PC-9 (cell line): Measurements from ENCODE around the gene CEBPB. TPM values are rescaled to one million over a fixed set of nuclear protein-coding genes. Genes with fewer than 3 reads are reported as not detected.

Experiments
- BruUV-seq: library from RNA; stranded (reverse); fragments of 400-500 nt; replicated peaks from 2 replicates; lab custom pipeline; 2021; lab: Mats Ljungman, UMichigan
- CTCF ChIA-PET: fragments of 300-600 bp; sonication (Branson Sonifier 250); formaldehyde crosslinking; loops from one replicate; lab custom pipeline; 2022; ENCODE audit warnings: antibody characterized with exemption; lab: Charles Lee
- POLR2A ChIA-PET: fragments of 300-600 bp; sonication (Branson Sonifier 250); formaldehyde crosslinking; loops from one replicate; lab custom pipeline; 2022; ENCODE audit warnings: antibody characterized with exemption; ENCODE audit not compliant: unreplicated experiment; lab: Charles Lee
- DNase-seq, 2 experiments: peaks; one replicate each; pipeline versions ENCODE4 v3.0.0 to v3.0.0-alpha.2; 2015 to 2022; ENCODE audit warnings: mixed read lengths in 1 of 2
- H2AFZ ChIP-seq: fragments of 200-600 bp; sonication (generic); 2 replicates; pipeline ENCODE4 v1.8.1; 2017; ENCODE audit warnings: antibody characterized with exemption
- H3F3A ChIP-seq: fragments of 200-600 bp; sonication (generic); 2 replicates; pipeline ENCODE4 v1.8.1; 2017; ENCODE audit warnings: antibody characterized with exemption, mild to moderate bottlenecking, low read depth; ENCODE audit not compliant: insufficient read depth
- H3K27ac ChIP-seq: fragments of 200-600 bp; sonication (generic); 2 replicates; pipeline ENCODE4 v1.6.1; 2016; ENCODE audit warnings: mixed run types
- H3K27me3 ChIP-seq: fragments of 200-600 bp; sonication (generic); 2 replicates; pipeline ENCODE4 v1.6.1; 2016; ENCODE audit warnings: low read depth, mixed run types; ENCODE audit not compliant: insufficient read depth
- H3K36me3 ChIP-seq: fragments of 200-600 bp; sonication (generic); 2 replicates; pipeline ENCODE4 v1.6.1; 2016; ENCODE audit warnings: low read depth, mixed run types
- H3K4me1 ChIP-seq: fragments of 200-600 bp; sonication (generic); replicated peaks from 2 replicates; pipeline ENCODE4 v1.6.1; 2016; ENCODE audit warnings: mixed run types; ENCODE audit not compliant: insufficient read depth
- H3K4me2 ChIP-seq: fragments of 200-600 bp; sonication (generic); 2 replicates; pipeline ENCODE4 v1.6.1; 2017; ENCODE audit warnings: mixed run types
- H3K4me3 ChIP-seq: fragments of 200-600 bp; sonication (generic); 2 replicates; pipeline ENCODE4 v1.6.1; 2016; ENCODE audit warnings: mixed run types
- H3K79me2 ChIP-seq: fragments of 200-600 bp; sonication (generic); 2 replicates; pipeline ENCODE4 v1.6.1; 2017; ENCODE audit warnings: low read depth, mixed run types
- H3K9me2 ChIP-seq: fragments of 200-600 bp; sonication (generic); 2 replicates; pipeline ENCODE4 v1.8.1; 2017; ENCODE audit warnings: mild to moderate bottlenecking; ENCODE audit not compliant: insufficient read depth
- H3K9me3 ChIP-seq: fragments of 200-600 bp; sonication (generic); 2 replicates; pipeline ENCODE4 v1.8.1; 2016; ENCODE audit warnings: low read depth; ENCODE audit not compliant: insufficient read depth
- H4K20me1 ChIP-seq: fragments of 200-600 bp; sonication (generic); 2 replicates; pipeline ENCODE4 v1.8.1; 2017; ENCODE audit not compliant: insufficient read depth
- CTCF ChIP-seq: fragments of 200-600 bp; sonication (generic); conservative IDR thresholded peaks from 2 replicates; pipeline ENCODE4 v1.6.1; 2017; ENCODE audit warnings: mixed run types, antibody characterized with exemption, mild to moderate bottlenecking, moderate library complexity
- EZH2 ChIP-seq: fragments of 200-600 bp; sonication (generic); IDR thresholded peaks from 2 replicates; pipeline ENCODE4 v1.8.0; 2017; ENCODE audit warnings: antibody characterized with exemption, low read depth
- intact Hi-C: fragments of 100-400 bp; cut with micrococcal nuclease; formaldehyde crosslinking; loops from one replicate; pipeline ENCODE4 v1.10.0; 2022; ENCODE audit not compliant: unreplicated experiment
- total RNA-seq: library from RNA; stranded (reverse); gene quantifications from 2 replicates; pipeline ENCODE4 v1.2.3, GENCODE V29; 2021

CEBPB gene
- total RNA-seq, 1 experiment from 2014 or later = 112 TPM

GRCh38 chr20:50181344-50181743 is 9.3 kb upstream of the CEBPB start:
- H3K4me2 ChIP-seq = no peak overlapping the region
- CTCF ChIA-PET = no interaction called here
- peaks cover 3% of the 10 kb centered on the region; the same call in 1 of the 2 replicates for H3F3A ChIP-seq
- no peak overlapping the region for H3K4me3 ChIP-seq
- H2AFZ ChIP-seq = no peak overlapping the region
- H3K79me2 ChIP-seq = no peaks in the 10 kb centered on the region
- BruUV-seq = no TSS peak
- H3K4me1 ChIP-seq = no peaks in the 10 kb centered on the region; the same call in 1 of the 2 replicates
- no peaks in the 10 kb centered on the region for H3K36me3 ChIP-seq
- H3K9me3 ChIP-seq = no peaks in the 10 kb centered on the region
- intact Hi-C loops = no loop called here
- H3K27ac ChIP-seq = no peak overlapping the region
- H3K9me2 ChIP-seq = no peaks in the 10 kb centered on the region
- POLR2A ChIA-PET = no interaction called here
- TF ChIP-seq EZH2 (no peak), CTCF (no peak)
- DNase-seq = no peak
- H3K27me3 ChIP-seq = no peaks in the 10 kb centered on the region
- H4K20me1 ChIP-seq = no peaks in the 10 kb centered on the region

GRCh38 chr20:50182346-50182745 is 8.3 kb upstream of the CEBPB start:
- Histone ChIP-seq H3K9me2 (no peaks in the 10 kb centered on the region), H3K36me3 (no peaks in the 10 kb centered on the region), H3F3A (peaks cover 10% of the 10 kb centered on the region; the same call in 1 of the 2 replicates), H3K4me1 (peaks cover 6% of the 10 kb centered on the region), H3K27me3 (no peaks in the 10 kb centered on the region), H3K9me3 (no peaks in the 10 kb centered on the region), H4K20me1 (no peaks in the 10 kb centered on the region), H2AFZ (no peak overlapping the region), H3K27ac (no peak overlapping the region), H3K79me2 (no peaks in the 10 kb centered on the region), H3K4me2 (no peak overlapping the region), H3K4me3 (no peak overlapping the region)
- no TSS peak for BruUV-seq
- DNase-seq = no peak
- CTCF ChIA-PET = interaction anchor here (1.1 kb wide), 1 partner anchor 406 kb away, joined by 3 read pairs; no protein-coding TSS in a partner anchor
- intact Hi-C loops = no loop called here
- POLR2A ChIA-PET = no interaction called here
- TF ChIP-seq CTCF = no peak
- TF ChIP-seq EZH2 = no peak

- no TSS peak for BruUV-seq
- H3F3A ChIP-seq = peaks cover 38% of the 10 kb centered on the region
- ChIA-PET POLR2A (no interaction called here), CTCF (interaction anchor here (0.6 kb wide), 1 partner anchor 754 kb away, joined by 3 read pairs; no protein-coding TSS in a partner anchor)
- H3K4me1 ChIP-seq = peaks cover 34% of the 10 kb centered on the region
- no peaks in the 10 kb centered on the region for H4K20me1 ChIP-seq
- H3K9me2 ChIP-seq = no peaks in the 10 kb centered on the region
- H3K36me3 ChIP-seq = no peaks in the 10 kb centered on the region
- H3K9me3 ChIP-seq = no peaks in the 10 kb centered on the region
- no peak overlapping the region for H3K4me3 ChIP-seq
- H2AFZ ChIP-seq = no peak overlapping the region
- H3K27me3 ChIP-seq = no peaks in the 10 kb centered on the region
- no peak overlapping the region for H3K27ac ChIP-seq
- no peaks in the 10 kb centered on the region for H3K79me2 ChIP-seq
- TF ChIP-seq CTCF = no peak
- no peak for TF ChIP-seq EZH2
- intact Hi-C loops = loop anchor here (5.0 kb wide), 1 partner anchor 557 kb away; no protein-coding TSS in a partner anchor
- no peak overlapping the region for H3K4me2 ChIP-seq
- no peak for DNase-seq
Observed at GRCh38 chr20:50185426-50185825, 5.2 kb upstream of the CEBPB start.
